H9 (cell line): ENCODE measurements around the gene CEP128. TPM values are rescaled to one million over a fixed set of nuclear protein-coding genes. Genes with fewer than 3 reads are reported as not detected.

Experiments
- DNase-seq: peaks from one replicate; pipeline ENCODE4 v3.0.0-alpha.2; 2017
- H2AFZ ChIP-seq: one replicate; pipeline ENCODE4 v1.6.1; 2013; ENCODE audit warnings: mild to moderate bottlenecking, low read length, control low read depth, moderate library complexity
- H2AK5ac ChIP-seq: 2 replicates; pipeline ENCODE4 v1.6.1; 2013; ENCODE audit warnings: low read length, control low read depth, mixed read lengths; ENCODE audit not compliant: insufficient read length
- H2BK120ac ChIP-seq: one replicate; pipeline ENCODE4 v1.6.1; 2013; ENCODE audit warnings: low read depth, mild to moderate bottlenecking, low read length, control low read depth, inconsistent platforms; ENCODE audit not compliant: poor library complexity, severe bottlenecking
- H2BK12ac ChIP-seq: 2 replicates; pipeline ENCODE4 v1.6.1; 2013; ENCODE audit warnings: low read length, control low read depth, mixed read lengths, low read depth; ENCODE audit not compliant: insufficient read length
- H2BK15ac ChIP-seq: 2 replicates; pipeline ENCODE4 v1.6.1; 2013; ENCODE audit warnings: low read depth, low read length, control low read depth
- H2BK20ac ChIP-seq: one replicate; pipeline ENCODE4 v1.6.1; 2013; ENCODE audit warnings: low read depth, mild to moderate bottlenecking, low read length, control low read depth, inconsistent platforms; ENCODE audit not compliant: poor library complexity, severe bottlenecking
- H2BK5ac ChIP-seq: 2 replicates; pipeline ENCODE4 v1.6.1; 2013; ENCODE audit warnings: low read length, control low read depth, mixed read lengths; ENCODE audit not compliant: insufficient read length
- H3K14ac ChIP-seq: 2 replicates; pipeline ENCODE4 v1.6.1; 2013; ENCODE audit warnings: low read length, control low read depth; ENCODE audit not compliant: insufficient read depth
- H3K18ac ChIP-seq: 2 replicates; pipeline ENCODE4 v1.6.1; 2013; ENCODE audit warnings: low read depth, mild to moderate bottlenecking, mixed read lengths, low read length, control low read depth; ENCODE audit not compliant: insufficient read length
- H3K23ac ChIP-seq: 2 replicates; pipeline ENCODE4 v1.6.1; 2013; ENCODE audit warnings: low read length, control low read depth, mixed read lengths, low read depth; ENCODE audit not compliant: insufficient read length
- H3K23me2 ChIP-seq: 2 replicates; pipeline ENCODE4 v1.6.1; 2013; ENCODE audit warnings: low read depth, mild to moderate bottlenecking, mixed read lengths, low read length, control low read depth; ENCODE audit not compliant: insufficient read length, poor library complexity, severe bottlenecking
- H3K27ac ChIP-seq: 2 replicates; pipeline ENCODE4 v1.5.1; 2013; ENCODE audit warnings: low read length, control low read depth, mixed read lengths, low read depth; ENCODE audit not compliant: insufficient read length
- H3K27me3 ChIP-seq: 2 replicates; pipeline ENCODE4 v1.6.1; 2013; ENCODE audit warnings: low read length, control low read depth, inconsistent platforms; ENCODE audit not compliant: insufficient read depth
- H3K4ac ChIP-seq: 2 replicates; pipeline ENCODE4 v1.6.1; 2013; ENCODE audit warnings: low read depth, mild to moderate bottlenecking, control low read depth, inconsistent platforms, low read length, moderate library complexity
- H3K4me1 ChIP-seq: 2 replicates; pipeline ENCODE4 v1.6.1; 2013; ENCODE audit warnings: low read length, control low read depth, inconsistent platforms; ENCODE audit not compliant: insufficient read depth
- H3K4me2 ChIP-seq: 2 replicates; pipeline ENCODE4 v1.6.1; 2013; ENCODE audit warnings: low read length, control low read depth, mixed read lengths; ENCODE audit not compliant: insufficient read length, insufficient read depth
- H3K56ac ChIP-seq: 2 replicates; pipeline ENCODE4 v1.6.1; 2013; ENCODE audit warnings: low read depth, mild to moderate bottlenecking, mixed read lengths, low read length, control low read depth; ENCODE audit not compliant: insufficient read length
- H3K79me1 ChIP-seq: 2 replicates; pipeline ENCODE4 v1.6.1; 2013; ENCODE audit warnings: low read depth, mild to moderate bottlenecking, moderate library complexity, low read length, control low read depth, inconsistent platforms; ENCODE audit not compliant: insufficient read depth, poor library complexity, severe bottlenecking
- H3K79me2 ChIP-seq: 2 replicates; pipeline ENCODE4 v1.6.1; 2013; ENCODE audit warnings: low read length, control low read depth, inconsistent platforms; ENCODE audit not compliant: insufficient read depth
- H3K9ac ChIP-seq: 2 replicates; pipeline ENCODE4 v1.6.1; 2013; ENCODE audit warnings: low read length, control low read depth, mixed read lengths; ENCODE audit not compliant: insufficient read length; ENCODE audit errors: extremely low read depth
- H3K9me3 ChIP-seq: one replicate; pipeline ENCODE4 v1.6.1; 2013; ENCODE audit warnings: low read depth, low read length, inconsistent platforms; ENCODE audit not compliant: control insufficient read depth
- H3T11ph ChIP-seq: one replicate; pipeline ENCODE4 v1.6.1; 2013; ENCODE audit warnings: mild to moderate bottlenecking, low read length, control low read depth, inconsistent platforms
- H4K20me1 ChIP-seq: one replicate; pipeline ENCODE4 v1.6.1; 2013; ENCODE audit not compliant: control insufficient read depth, insufficient read length, insufficient read depth
- H4K5ac ChIP-seq: 2 replicates; pipeline ENCODE4 v1.6.1; 2013; ENCODE audit warnings: low read depth, mild to moderate bottlenecking, mixed read lengths, low read length, control low read depth; ENCODE audit not compliant: insufficient read length
- H4K8ac ChIP-seq: replicated peaks from 2 replicates; pipeline ENCODE4 v1.6.1; 2013; ENCODE audit warnings: low read length, control low read depth, mixed read lengths, low read depth; ENCODE audit not compliant: insufficient read length
- H4K91ac ChIP-seq: 2 replicates; pipeline ENCODE4 v1.6.1; 2013; ENCODE audit warnings: low read depth, mild to moderate bottlenecking, moderate library complexity, mixed read lengths, low read length, control low read depth; ENCODE audit not compliant: insufficient read length
- H3K27ac Mint-ChIP-seq, 3 experiments: 2 replicates in 2 of 3; 3 replicates in 1 of 3; pipeline ENCODE4 v1.8.0; 2020 to 2021; ENCODE audit warnings: mixed read lengths in 3 of 3, mild to moderate bottlenecking in 1 of 3, moderate library complexity in 1 of 3
- H3K27me3 Mint-ChIP-seq: 2 replicates; pipeline ENCODE4 v1.8.0; 2021; ENCODE audit warnings: low read depth, mild to moderate bottlenecking, moderate library complexity, mixed read lengths
- H3K36me3 Mint-ChIP-seq, 3 experiments: 2 replicates in 2 of 3; 3 replicates in 1 of 3; pipeline ENCODE4 v1.8.0; 2020 to 2021; ENCODE audit warnings: low read depth in 3 of 3, mixed read lengths in 3 of 3; ENCODE audit not compliant: insufficient read depth in 1 of 3
- H3K4me1 Mint-ChIP-seq, 2 experiments: 2 replicates each; pipeline ENCODE4 v1.8.0; 2020; ENCODE audit warnings: mixed read lengths in 2 of 2
- H3K4me3 Mint-ChIP-seq, 2 experiments: 2 replicates in 1 of 2; 3 replicates in 1 of 2; pipeline ENCODE4 v1.8.0; 2020 to 2021; ENCODE audit warnings: mild to moderate bottlenecking in 2 of 2, mixed read lengths in 2 of 2, moderate library complexity in 1 of 2
- H3K9me3 Mint-ChIP-seq, 2 experiments: 2 replicates in 1 of 2; 3 replicates in 1 of 2; pipeline ENCODE4 v1.8.0; 2020; ENCODE audit warnings: mild to moderate bottlenecking in 2 of 2, mixed read lengths in 2 of 2, moderate library complexity in 1 of 2
- CTCF ChIP-seq: fragments of 200-600 bp; sonication (generic); conservative IDR thresholded peaks from 3 replicates; pipeline ENCODE4 v1.8.0; 2021; ENCODE audit warnings: antibody characterized with exemption, mild to moderate bottlenecking
- WGBS: extraction: QIAGEN DNeasy Blood & Tissue Kit; methylation state at CpG from one replicate; pipeline ENCODE4 v1.1.7; 2013; ENCODE audit warnings: missing lambda C conversion rate, low lambda C conversion rate, mixed read lengths; ENCODE audit not compliant: insufficient read length; ENCODE audit errors: extremely low coverage; 5-methylcytosine and 5-hydroxymethylcytosine counted together
- total RNA-seq: library from RNA; stranded (reverse); gene quantifications from 2 replicates; pipeline ENCODE4 v1.2.1, GENCODE V29; 2021

CEP128 gene
- total RNA-seq, 1 experiment from 2014 or later, result 16.3 TPM

GRCh38 chr14:80768646-80769045 is 172.9 kb downstream of the CEP128 start:
- no peak overlapping the region for H3K23ac ChIP-seq
- H3K4me1 Mint-ChIP-seq, result no peaks in the 10 kb centered on the region
- H3K18ac ChIP-seq, result no peak overlapping the region
- no peak overlapping the region for H2BK5ac ChIP-seq
- no peak overlapping the region for H2BK15ac ChIP-seq
- H3K4me1 ChIP-seq, result no peaks in the 10 kb centered on the region
- no peak overlapping the region for H3K56ac ChIP-seq
- H3K14ac ChIP-seq, result no peak overlapping the region
- H3T11ph ChIP-seq, result no peak overlapping the region
- H3K27ac Mint-ChIP-seq, result no peak overlapping the region
- no peak overlapping the region for H4K5ac ChIP-seq
- H2AFZ ChIP-seq, result no peak overlapping the region
- no peaks in the 10 kb centered on the region for H3K9me3 Mint-ChIP-seq
- H4K8ac ChIP-seq, result no peak overlapping the region
- H3K79me2 ChIP-seq, result no peaks in the 10 kb centered on the region
- no peaks in the 10 kb centered on the region for H3K27me3 ChIP-seq
- H3K4me2 ChIP-seq, result no peak overlapping the region
- no peak overlapping the region for H4K91ac ChIP-seq
- H2AK5ac ChIP-seq, result no peak overlapping the region
- no CpG with 5 or more reads among the region's 3 CpGs for WGBS
- H3K27ac ChIP-seq, result no peak overlapping the region
- H3K4ac ChIP-seq, result no peak overlapping the region
- H2BK12ac ChIP-seq, result no peak overlapping the region
- H3K9me3 ChIP-seq, result no peaks in the 10 kb centered on the region
- TF ChIP-seq CTCF, result no peak
- no peak overlapping the region for H2BK20ac ChIP-seq
- H3K36me3 Mint-ChIP-seq, result peaks cover 0 to 3% (median 0%) of the 10 kb centered on the region in 3 experiments; a peak in 1 of 7 replicates
- no peak overlapping the region for H2BK120ac ChIP-seq
- H3K79me1 ChIP-seq, result no peaks in the 10 kb centered on the region
- H3K23me2 ChIP-seq, result no peaks in the 10 kb centered on the region
- DNase-seq, result no peak
- H3K4me3 Mint-ChIP-seq, result no peak overlapping the region
- no peaks in the 10 kb centered on the region for H3K27me3 Mint-ChIP-seq
- no peaks in the 10 kb centered on the region for H4K20me1 ChIP-seq
- H3K9ac ChIP-seq, result no peak overlapping the region
